Parathyroid adenoma (tissue), 2 donors: ENCODE data around the gene CORIN.

Experiments used
- H2AFZ ChIP-seq: fragments of 300-600 bp; sonication (generic); one replicate; pipeline ENCODE4 v1.7.0; 2017; ENCODE audit warnings: antibody characterized with exemption, mild to moderate bottlenecking
- H3K27ac ChIP-seq: fragments of 300-600 bp; sonication (generic); one replicate; pipeline ENCODE4 v1.7.0; 2017
- H3K27me3 ChIP-seq: fragments of 300-600 bp; sonication (generic); one replicate; pipeline ENCODE4 v1.7.0; 2017; ENCODE audit warnings: low read length; ENCODE audit not compliant: control insufficient read depth, insufficient read depth
- H3K36me3 ChIP-seq: fragments of 300-600 bp; sonication (generic); one replicate; pipeline ENCODE4 v1.7.0; 2017; ENCODE audit warnings: low read length; ENCODE audit not compliant: control insufficient read depth, insufficient read depth
- H3K4me1 ChIP-seq: fragments of 300-600 bp; sonication (generic); one replicate; pipeline ENCODE4 v1.7.0; 2017; ENCODE audit warnings: control low read depth
- H3K4me2 ChIP-seq: fragments of 300-600 bp; sonication (generic); one replicate; pipeline ENCODE4 v1.7.0; 2017; ENCODE audit warnings: low read length
- H3K4me3 ChIP-seq: fragments of 300-600 bp; sonication (generic); one replicate; pipeline ENCODE4 v1.7.0; 2017; ENCODE audit warnings: low read depth, low read length
- H3K79me2 ChIP-seq: fragments of 300-600 bp; sonication (generic); one replicate; pipeline ENCODE4 v1.7.0; 2017; ENCODE audit warnings: control low read depth
- H3K9ac ChIP-seq: fragments of 300-600 bp; sonication (generic); one replicate; pipeline ENCODE4 v1.7.0; 2017; ENCODE audit warnings: mild to moderate bottlenecking
- H3K9me3 ChIP-seq: fragments of 300-600 bp; sonication (generic); one replicate; pipeline ENCODE4 v1.7.0; 2017; ENCODE audit warnings: low read length; ENCODE audit not compliant: control insufficient read depth
- TF ChIP-seq, protein P1 (sequence below): fragments of 300-600 bp; sonication (generic); IDR thresholded peaks from one replicate; pipeline ENCODE4 v1.7.0; 2017; ENCODE audit warnings: antibody characterized with exemption, mild to moderate bottlenecking
- donor health status: primary hyperparathyroidism.

Gene CORIN, protein sequence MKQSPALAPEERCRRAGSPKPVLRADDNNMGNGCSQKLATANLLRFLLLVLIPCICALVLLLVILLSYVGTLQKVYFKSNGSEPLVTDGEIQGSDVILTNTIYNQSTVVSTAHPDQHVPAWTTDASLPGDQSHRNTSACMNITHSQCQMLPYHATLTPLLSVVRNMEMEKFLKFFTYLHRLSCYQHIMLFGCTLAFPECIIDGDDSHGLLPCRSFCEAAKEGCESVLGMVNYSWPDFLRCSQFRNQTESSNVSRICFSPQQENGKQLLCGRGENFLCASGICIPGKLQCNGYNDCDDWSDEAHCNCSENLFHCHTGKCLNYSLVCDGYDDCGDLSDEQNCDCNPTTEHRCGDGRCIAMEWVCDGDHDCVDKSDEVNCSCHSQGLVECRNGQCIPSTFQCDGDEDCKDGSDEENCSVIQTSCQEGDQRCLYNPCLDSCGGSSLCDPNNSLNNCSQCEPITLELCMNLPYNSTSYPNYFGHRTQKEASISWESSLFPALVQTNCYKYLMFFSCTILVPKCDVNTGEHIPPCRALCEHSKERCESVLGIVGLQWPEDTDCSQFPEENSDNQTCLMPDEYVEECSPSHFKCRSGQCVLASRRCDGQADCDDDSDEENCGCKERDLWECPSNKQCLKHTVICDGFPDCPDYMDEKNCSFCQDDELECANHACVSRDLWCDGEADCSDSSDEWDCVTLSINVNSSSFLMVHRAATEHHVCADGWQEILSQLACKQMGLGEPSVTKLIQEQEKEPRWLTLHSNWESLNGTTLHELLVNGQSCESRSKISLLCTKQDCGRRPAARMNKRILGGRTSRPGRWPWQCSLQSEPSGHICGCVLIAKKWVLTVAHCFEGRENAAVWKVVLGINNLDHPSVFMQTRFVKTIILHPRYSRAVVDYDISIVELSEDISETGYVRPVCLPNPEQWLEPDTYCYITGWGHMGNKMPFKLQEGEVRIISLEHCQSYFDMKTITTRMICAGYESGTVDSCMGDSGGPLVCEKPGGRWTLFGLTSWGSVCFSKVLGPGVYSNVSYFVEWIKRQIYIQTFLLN

DNA sequence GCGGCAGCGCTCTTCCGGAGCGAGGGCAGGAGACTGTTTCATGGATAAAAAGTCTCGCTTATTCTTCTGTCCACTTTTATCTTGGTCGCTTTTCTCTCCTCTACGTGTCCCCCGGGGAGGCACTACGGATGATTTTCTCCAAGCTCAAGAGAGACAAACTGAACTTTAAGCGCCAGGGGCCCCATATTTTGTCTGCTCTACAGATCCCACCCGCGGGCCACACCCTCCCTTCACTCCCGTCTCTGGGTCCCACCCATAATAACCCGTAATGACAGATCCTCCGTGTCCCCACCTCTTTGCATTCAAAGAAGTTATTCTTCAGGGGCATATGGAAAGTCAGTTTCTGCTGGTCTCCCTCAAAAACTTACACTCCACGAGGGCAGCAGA lies at the start of gene CORIN:
TSS of gene CORIN (minus strand) at position 160 of the 387 bp plus-strand sequence. CDS start at position 42, 118 bp downstream.
- H3K9ac ChIP-seq, result no peak within 1 kb of the TSS
- TF ChIP-seq, protein P1, sequence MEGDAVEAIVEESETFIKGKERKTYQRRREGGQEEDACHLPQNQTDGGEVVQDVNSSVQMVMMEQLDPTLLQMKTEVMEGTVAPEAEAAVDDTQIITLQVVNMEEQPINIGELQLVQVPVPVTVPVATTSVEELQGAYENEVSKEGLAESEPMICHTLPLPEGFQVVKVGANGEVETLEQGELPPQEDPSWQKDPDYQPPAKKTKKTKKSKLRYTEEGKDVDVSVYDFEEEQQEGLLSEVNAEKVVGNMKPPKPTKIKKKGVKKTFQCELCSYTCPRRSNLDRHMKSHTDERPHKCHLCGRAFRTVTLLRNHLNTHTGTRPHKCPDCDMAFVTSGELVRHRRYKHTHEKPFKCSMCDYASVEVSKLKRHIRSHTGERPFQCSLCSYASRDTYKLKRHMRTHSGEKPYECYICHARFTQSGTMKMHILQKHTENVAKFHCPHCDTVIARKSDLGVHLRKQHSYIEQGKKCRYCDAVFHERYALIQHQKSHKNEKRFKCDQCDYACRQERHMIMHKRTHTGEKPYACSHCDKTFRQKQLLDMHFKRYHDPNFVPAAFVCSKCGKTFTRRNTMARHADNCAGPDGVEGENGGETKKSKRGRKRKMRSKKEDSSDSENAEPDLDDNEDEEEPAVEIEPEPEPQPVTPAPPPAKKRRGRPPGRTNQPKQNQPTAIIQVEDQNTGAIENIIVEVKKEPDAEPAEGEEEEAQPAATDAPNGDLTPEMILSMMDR, result no peak
- peak within 1 kb of the TSS; percentile 52 for H2AFZ ChIP-seq
- H3K4me2 ChIP-seq, result peak within 1 kb of the TSS; percentile 63
- peak within 1 kb of the TSS; percentile 54 for H3K4me3 ChIP-seq
- no peaks in the 10 kb centered on the region for H3K79me2 ChIP-seq
- H3K4me1 ChIP-seq, result no peaks in the 10 kb centered on the region
- H3K9me3 ChIP-seq, result no peaks in the 10 kb centered on the region
- H3K36me3 ChIP-seq, result no peaks in the 10 kb centered on the region
- H3K27me3 ChIP-seq, result no peaks in the 10 kb centered on the region
- H3K27ac ChIP-seq, result no peak within 1 kb of the TSS

DNA sequence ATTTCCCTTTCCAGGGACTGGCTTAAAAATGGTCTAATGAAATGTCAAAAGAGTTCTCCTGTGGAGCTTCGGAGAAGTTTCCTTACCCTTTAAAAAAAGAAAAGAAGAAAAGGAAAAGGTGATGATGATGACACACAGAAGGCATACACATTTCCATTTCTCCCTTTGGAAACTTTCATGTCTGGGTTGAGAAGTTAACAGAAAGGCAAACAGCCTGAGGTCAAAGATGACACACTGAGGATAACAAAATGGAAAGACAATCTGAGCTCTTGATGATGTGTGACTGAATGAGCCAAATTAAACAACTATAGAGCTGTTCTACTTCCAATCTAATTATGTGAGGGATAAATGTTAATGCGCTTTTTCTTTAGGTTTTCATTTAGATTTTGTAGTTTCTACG lies 44.4 kb upstream of the CORIN start:
- no peaks in the 10 kb centered on the region for H3K4me1 ChIP-seq
- TF ChIP-seq, protein P1, result no peak
- H3K4me3 ChIP-seq, result no peak overlapping the region
- H3K27me3 ChIP-seq, result no peaks in the 10 kb centered on the region
- no peaks in the 10 kb centered on the region for H3K79me2 ChIP-seq
- no peak overlapping the region for H3K27ac ChIP-seq
- H3K4me2 ChIP-seq, result no peak overlapping the region
- no peak overlapping the region for H2AFZ ChIP-seq
- H3K9me3 ChIP-seq, result no peaks in the 10 kb centered on the region
- H3K36me3 ChIP-seq, result no peaks in the 10 kb centered on the region
- H3K9ac ChIP-seq, result no peak overlapping the region

DNA sequence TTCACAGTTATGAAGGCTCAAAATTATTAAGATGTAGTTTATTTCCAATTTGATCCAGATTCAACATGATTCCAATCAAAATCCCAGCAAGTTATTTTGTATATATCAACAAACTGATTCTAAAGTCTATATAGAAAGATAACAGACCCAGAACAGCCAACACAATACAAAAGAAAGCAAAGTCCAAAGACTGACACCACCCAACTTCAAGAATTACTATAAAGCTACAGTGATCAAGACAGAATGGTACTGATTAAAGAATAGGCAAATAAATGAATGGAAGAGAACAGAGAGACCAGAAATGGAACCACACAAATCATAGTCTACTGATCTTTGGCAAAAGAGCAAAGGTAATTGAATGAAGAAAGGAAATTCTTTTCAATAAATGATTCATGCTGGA lies 41.6 kb upstream of the CORIN start:
- H3K4me1 ChIP-seq, result peaks cover 3% of the 10 kb centered on the region
- H3K4me3 ChIP-seq, result no peak overlapping the region
- TF ChIP-seq, protein P1, result no peak
- H3K36me3 ChIP-seq, result no peaks in the 10 kb centered on the region
- no peak overlapping the region for H3K27ac ChIP-seq
- H2AFZ ChIP-seq, result no peak overlapping the region
- no peaks in the 10 kb centered on the region for H3K27me3 ChIP-seq
- no peaks in the 10 kb centered on the region for H3K9me3 ChIP-seq
- no peak overlapping the region for H3K4me2 ChIP-seq
- H3K79me2 ChIP-seq, result no peaks in the 10 kb centered on the region
- H3K9ac ChIP-seq, result no peak overlapping the region

DNA sequence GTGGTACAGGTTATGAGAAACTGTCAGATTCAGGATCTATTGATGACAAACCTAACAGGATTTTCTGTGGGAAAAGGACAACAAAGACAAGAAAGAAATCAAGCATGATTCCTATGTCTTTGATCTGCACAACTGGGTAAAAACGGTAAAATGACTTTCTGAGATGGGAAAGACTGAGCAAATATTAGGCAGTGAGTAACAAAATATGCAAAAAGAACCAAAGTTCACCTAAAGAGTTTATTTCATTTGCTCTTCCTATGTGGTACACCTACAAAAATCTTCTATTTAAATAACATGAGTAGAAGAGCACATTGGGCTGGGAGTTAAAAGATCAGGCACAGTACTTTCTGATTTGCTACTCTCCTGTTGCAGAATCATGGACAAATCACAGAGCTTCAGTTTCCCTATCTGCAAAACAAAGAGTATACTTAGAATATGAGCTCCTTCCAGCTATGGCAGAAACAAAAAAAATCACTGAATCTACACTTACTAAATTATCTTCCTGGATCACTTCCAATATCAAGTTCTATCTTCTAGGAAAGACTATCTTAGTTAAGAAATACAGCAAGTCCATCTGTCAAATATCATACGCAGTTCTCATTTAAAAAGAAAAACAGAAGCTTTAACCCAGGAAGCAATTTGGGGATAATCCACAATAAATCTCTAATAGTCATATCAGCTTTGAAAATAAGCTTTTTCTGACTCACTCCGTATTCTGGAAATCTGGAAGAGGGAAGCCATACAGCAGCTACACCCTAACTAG lies 39.1 kb upstream of the CORIN start:
- Histone ChIP-seq H3K4me1 (peaks cover 3% of the 10 kb centered on the region), H3K9me3 (no peaks in the 10 kb centered on the region), H3K4me2 (no peak overlapping the region), H3K27ac (no peak overlapping the region), H3K27me3 (no peaks in the 10 kb centered on the region), H3K9ac (no peak overlapping the region), H2AFZ (no peak overlapping the region), H3K79me2 (no peaks in the 10 kb centered on the region), H3K4me3 (no peak overlapping the region), H3K36me3 (no peaks in the 10 kb centered on the region)
- TF ChIP-seq, protein P1, result no peak
